WTC11 (cell line): ENCODE results near the gene AMPD1. TPM values are rescaled to one million over a fixed set of nuclear protein-coding genes. Genes with fewer than 3 reads are reported as not detected.
A peak's percentile ranks its signal among the peaks of the same experiment; 100 is the strongest.

Source experiments
- ATAC-seq: fragments of 200-7000 bp; cut with Tn5 transposase; 2 replicates; pipeline ENCODE4 v1.10.0; 2021; ENCODE audit warnings: mild to moderate bottlenecking, moderate library complexity
- CTCF ChIA-PET: fragments of 300-600 bp; sonication (Branson Sonifier 250); formaldehyde crosslinking; loops from one replicate; lab custom pipeline; 2021; ENCODE audit warnings: antibody characterized with exemption; lab: Charles Lee
- POLR2A ChIA-PET: fragments of 350-600 bp; sonication (Branson Sonifier 250); formaldehyde crosslinking; loops from one replicate; lab custom pipeline; 2021; ENCODE audit warnings: antibody characterized with exemption; lab: Charles Lee
- DNase-seq: peaks from one replicate; pipeline ENCODE4 v3.0.0; 2021; ENCODE audit warnings: low spot score
- H3K27ac Mint-ChIP-seq: 2 replicates; pipeline ENCODE4 v1.8.0; 2021; ENCODE audit warnings: mixed read lengths
- H3K27me3 Mint-ChIP-seq: 2 replicates; pipeline ENCODE4 v1.8.0; 2021; ENCODE audit warnings: low read depth, mild to moderate bottlenecking, moderate library complexity, mixed read lengths
- H3K36me3 Mint-ChIP-seq: 2 replicates; pipeline ENCODE4 v1.8.0; 2021; ENCODE audit warnings: mixed read lengths
- H3K4me1 Mint-ChIP-seq: 2 replicates; pipeline ENCODE4 v1.8.0; 2022; ENCODE audit warnings: mixed read lengths
- H3K4me3 Mint-ChIP-seq: 2 replicates; pipeline ENCODE4 v1.8.0; 2021; ENCODE audit warnings: mild to moderate bottlenecking, moderate library complexity, mixed read lengths
- H3K9me3 Mint-ChIP-seq: 2 replicates; pipeline ENCODE4 v1.8.0; 2021; ENCODE audit warnings: mixed read lengths
- ATF2 ChIP-seq: sonication (generic); formaldehyde crosslinking; IDR thresholded peaks from 2 replicates; pipeline ENCODE4 v1.8.1; 2022; ENCODE audit warnings: low read depth, missing genetic modification reagents, borderline replicate concordance
- ATF3 ChIP-seq: sonication (generic); formaldehyde crosslinking; conservative IDR thresholded peaks from 2 replicates; pipeline ENCODE4 v1.8.1; 2022; ENCODE audit warnings: mild to moderate bottlenecking, missing genetic modification reagents
- CREB1 ChIP-seq: sonication (generic); formaldehyde crosslinking; IDR thresholded peaks from 2 replicates; pipeline ENCODE4 v1.8.0; 2023; ENCODE audit warnings: mild to moderate bottlenecking, missing genetic modification reagents
- CTCF ChIP-seq: fragments of 200-600 bp; IDR thresholded peaks from 2 replicates; pipeline ENCODE4 v1.8.0; 2022; ENCODE audit warnings: antibody characterized with exemption
- E2F1 ChIP-seq: sonication (generic); formaldehyde crosslinking; IDR thresholded peaks from 2 replicates; pipeline ENCODE4 v1.8.0; 2022; ENCODE audit warnings: mild to moderate bottlenecking, missing genetic modification reagents
- FOXJ3 ChIP-seq: sonication (generic); formaldehyde crosslinking; IDR thresholded peaks from 2 replicates; pipeline ENCODE4 v1.9.0; 2021; ENCODE audit warnings: missing genetic modification reagents, mild to moderate bottlenecking, borderline replicate concordance
- GRHL2 ChIP-seq: fragments of 250-450 bp; sonication (Bioruptor Pico); IDR thresholded peaks from 2 replicates; pipeline ENCODE4 v1.8.0; 2022; ENCODE audit warnings: mild to moderate bottlenecking, moderate library complexity; ENCODE audit not compliant: insufficient replicate concordance, severe bottlenecking
- GTF2I ChIP-seq: fragments of 250-450 bp; sonication (Bioruptor Pico); conservative IDR thresholded peaks from 2 replicates; pipeline ENCODE4 v1.4.0; 2021; ENCODE audit warnings: mild to moderate bottlenecking
- HMGA2 ChIP-seq: fragments of 250-450 bp; sonication (Bioruptor Pico); IDR thresholded peaks from 2 replicates; pipeline ENCODE4 v1.4.0; 2021; ENCODE audit warnings: mild to moderate bottlenecking, moderate library complexity
- HMGXB4 ChIP-seq: sonication (generic); formaldehyde crosslinking; IDR thresholded peaks from 2 replicates; pipeline ENCODE4 v1.8.1; 2023; ENCODE audit warnings: mild to moderate bottlenecking, moderate library complexity, missing genetic modification reagents
- NR3C1 ChIP-seq: sonication (generic); formaldehyde crosslinking; conservative IDR thresholded peaks from 2 replicates; pipeline ENCODE4 v1.8.1; 2023; ENCODE audit warnings: low read depth, mild to moderate bottlenecking, missing genetic modification reagents
- PRDM15 ChIP-seq: sonication (generic); formaldehyde crosslinking; IDR thresholded peaks from 2 replicates; pipeline ENCODE4 v1.8.0; 2022; ENCODE audit warnings: missing genetic modification reagents
- RORB ChIP-seq: fragments of 250-450 bp; sonication (Bioruptor Pico); IDR thresholded peaks from 2 replicates; pipeline ENCODE4 v1.9.0; 2021; ENCODE audit warnings: mild to moderate bottlenecking
- TEAD4 ChIP-seq: sonication (generic); formaldehyde crosslinking; IDR thresholded peaks from 2 replicates; pipeline ENCODE4 v1.8.0; 2022; ENCODE audit warnings: mild to moderate bottlenecking, missing genetic modification reagents
- ZNF138 ChIP-seq: sonication (generic); formaldehyde crosslinking; conservative IDR thresholded peaks from 2 replicates; pipeline ENCODE4 v1.8.1; 2022; ENCODE audit warnings: mild to moderate bottlenecking, moderate library complexity, missing genetic modification reagents
- ZNF219 ChIP-seq: sonication (generic); formaldehyde crosslinking; IDR thresholded peaks from 2 replicates; pipeline ENCODE4 v1.8.0; 2023; ENCODE audit warnings: missing genetic modification reagents, mild to moderate bottlenecking, borderline replicate concordance
- ZNF416 ChIP-seq: fragments of 250-450 bp; sonication (Bioruptor Pico); IDR thresholded peaks from 2 replicates; pipeline ENCODE4 v1.9.0; 2021; ENCODE audit warnings: mild to moderate bottlenecking, inconsistent platforms
- ZNF423 ChIP-seq: fragments of 250-450 bp; sonication (Bioruptor Pico); IDR thresholded peaks from 2 replicates; pipeline ENCODE4 v2.1.2; 2022; ENCODE audit warnings: mild to moderate bottlenecking, moderate library complexity
- total RNA-seq: library from RNA; stranded (reverse); gene quantifications from 3 replicates; pipeline ENCODE4 v1.2.3, GENCODE V29; 2021
- TF ChIP-seq, protein P1 (sequence below): sonication (generic); formaldehyde crosslinking; IDR thresholded peaks from 2 replicates; pipeline ENCODE4 v1.8.1; 2023; ENCODE audit warnings: mild to moderate bottlenecking, missing genetic modification reagents
- TF ChIP-seq, protein P2 (sequence below): sonication (generic); formaldehyde crosslinking; IDR thresholded peaks from 2 replicates; pipeline ENCODE4 v1.8.1; 2023; ENCODE audit warnings: mild to moderate bottlenecking, missing genetic modification reagents, moderate library complexity
- TF ChIP-seq, protein P3 (sequence below): sonication (generic); formaldehyde crosslinking; IDR thresholded peaks from 2 replicates; pipeline ENCODE4 v1.8.1; 2023; ENCODE audit warnings: mild to moderate bottlenecking, missing genetic modification reagents, moderate library complexity

AMPD1 gene
- total RNA-seq, 1 experiment from 2014 or later, result not detected

GRCh38 chr1:114668784-114669561 lies 26.4 kb downstream of the AMPD1 start:
- H3K27ac Mint-ChIP-seq, result no peak overlapping the region
- no peak for ATAC-seq
- H3K27me3 Mint-ChIP-seq, result peaks cover 46% of the 10 kb centered on the region
- H3K4me1 Mint-ChIP-seq, result peaks cover 7% of the 10 kb centered on the region; the same call in 1 of the 2 replicates
- DNase-seq, result no peak
- CTCF ChIA-PET, result interaction anchor here (0.6 to 1.6 kb wide), 7 partner anchors 9 to 1864 kb away, joined by 3 to 4 read pairs (median 3); partner anchors contain the start of genes AMPD1 and BCAS2
- H3K36me3 Mint-ChIP-seq, result no peaks in the 10 kb centered on the region
- TF ChIP-seq ZNF416, result no peak
- TF ChIP-seq PRDM15, result no peak
- no peak for TF ChIP-seq CREB1 (CRISPR knock-in tag)
- TF ChIP-seq GTF2I (CRISPR knock-in tag), result no peak
- TF ChIP-seq RORB, result no peak
- TF ChIP-seq, protein P1, sequence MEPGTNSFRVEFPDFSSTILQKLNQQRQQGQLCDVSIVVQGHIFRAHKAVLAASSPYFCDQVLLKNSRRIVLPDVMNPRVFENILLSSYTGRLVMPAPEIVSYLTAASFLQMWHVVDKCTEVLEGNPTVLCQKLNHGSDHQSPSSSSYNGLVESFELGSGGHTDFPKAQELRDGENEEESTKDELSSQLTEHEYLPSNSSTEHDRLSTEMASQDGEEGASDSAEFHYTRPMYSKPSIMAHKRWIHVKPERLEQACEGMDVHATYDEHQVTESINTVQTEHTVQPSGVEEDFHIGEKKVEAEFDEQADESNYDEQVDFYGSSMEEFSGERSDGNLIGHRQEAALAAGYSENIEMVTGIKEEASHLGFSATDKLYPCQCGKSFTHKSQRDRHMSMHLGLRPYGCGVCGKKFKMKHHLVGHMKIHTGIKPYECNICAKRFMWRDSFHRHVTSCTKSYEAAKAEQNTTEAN (CRISPR knock-in tag), result no peak
- no peak for TF ChIP-seq NR3C1
- TF ChIP-seq, protein P2, sequence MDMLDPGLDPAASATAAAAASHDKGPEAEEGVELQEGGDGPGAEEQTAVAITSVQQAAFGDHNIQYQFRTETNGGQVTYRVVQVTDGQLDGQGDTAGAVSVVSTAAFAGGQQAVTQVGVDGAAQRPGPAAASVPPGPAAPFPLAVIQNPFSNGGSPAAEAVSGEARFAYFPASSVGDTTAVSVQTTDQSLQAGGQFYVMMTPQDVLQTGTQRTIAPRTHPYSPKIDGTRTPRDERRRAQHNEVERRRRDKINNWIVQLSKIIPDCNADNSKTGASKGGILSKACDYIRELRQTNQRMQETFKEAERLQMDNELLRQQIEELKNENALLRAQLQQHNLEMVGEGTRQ (CRISPR knock-in tag), result no peak
- no peak for TF ChIP-seq HMGA2 (CRISPR knock-in tag)
- no peak for TF ChIP-seq CTCF
- no peak for TF ChIP-seq GRHL2 (CRISPR knock-in tag)
- no peak for TF ChIP-seq ATF2 (CRISPR knock-in tag)
- TF ChIP-seq ATF3 (CRISPR knock-in tag), result no peak
- TF ChIP-seq, all 79 proteins: peak for 0
- no peaks in the 10 kb centered on the region for H3K9me3 Mint-ChIP-seq
- peak overlapping the region; percentile 83 for H3K4me3 Mint-ChIP-seq
- POLR2A ChIA-PET, result interaction anchor here (0.6 to 1.6 kb wide), 3 partner anchors 11 to 826 kb away, joined by 3 to 7 read pairs (median 4); partner anchors contain the start of gene NRAS

- peaks cover 7% of the 10 kb centered on the region; the same call in 1 of the 2 replicates for H3K4me1 Mint-ChIP-seq
- peaks cover 46% of the 10 kb centered on the region for H3K27me3 Mint-ChIP-seq
- H3K4me3 Mint-ChIP-seq, result peak overlapping the region; percentile 83; the same call in 1 of the 2 replicates
- ChIA-PET CTCF (interaction anchor here (1.2 to 1.6 kb wide), 2 partner anchors 35 to 374 kb away, joined by 3 read pairs; no protein-coding TSS in a partner anchor), POLR2A (no interaction called here)
- ATAC-seq (no peak), DNase-seq (no peak)
- H3K9me3 Mint-ChIP-seq, result no peaks in the 10 kb centered on the region
- H3K27ac Mint-ChIP-seq, result no peak overlapping the region
- H3K36me3 Mint-ChIP-seq, result no peaks in the 10 kb centered on the region
- TF ChIP-seq ZNF138 (CRISPR knock-in tag), result no peak
- TF ChIP-seq E2F1 (CRISPR knock-in tag), result no peak
- TF ChIP-seq TEAD4 (CRISPR knock-in tag), result no peak
- TF ChIP-seq, protein P3, sequence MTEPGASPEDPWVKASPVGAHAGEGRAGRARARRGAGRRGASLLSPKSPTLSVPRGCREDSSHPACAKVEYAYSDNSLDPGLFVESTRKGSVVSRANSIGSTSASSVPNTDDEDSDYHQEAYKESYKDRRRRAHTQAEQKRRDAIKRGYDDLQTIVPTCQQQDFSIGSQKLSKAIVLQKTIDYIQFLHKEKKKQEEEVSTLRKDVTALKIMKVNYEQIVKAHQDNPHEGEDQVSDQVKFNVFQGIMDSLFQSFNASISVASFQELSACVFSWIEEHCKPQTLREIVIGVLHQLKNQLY (CRISPR knock-in tag), result no peak
- TF ChIP-seq ZNF219 (CRISPR knock-in tag), result no peak
- TF ChIP-seq HMGXB4 (CRISPR knock-in tag), result no peak
- TF ChIP-seq ZNF423, result no peak
- no peak for TF ChIP-seq FOXJ3 (CRISPR knock-in tag)
Measured at GRCh38 chr1:114668373-114668772, 27.0 kb downstream of the AMPD1 start.
